ENCODE results near the gene TCF7. TPM values are rescaled to one million over a fixed set of nuclear protein-coding genes. Genes with fewer than 3 reads are reported as not detected.

Gene TCF7
- total RNA-seq, 4 donors from 2014 or later: 0.94 to 1.4 (median 1.1) TPM

DNA sequence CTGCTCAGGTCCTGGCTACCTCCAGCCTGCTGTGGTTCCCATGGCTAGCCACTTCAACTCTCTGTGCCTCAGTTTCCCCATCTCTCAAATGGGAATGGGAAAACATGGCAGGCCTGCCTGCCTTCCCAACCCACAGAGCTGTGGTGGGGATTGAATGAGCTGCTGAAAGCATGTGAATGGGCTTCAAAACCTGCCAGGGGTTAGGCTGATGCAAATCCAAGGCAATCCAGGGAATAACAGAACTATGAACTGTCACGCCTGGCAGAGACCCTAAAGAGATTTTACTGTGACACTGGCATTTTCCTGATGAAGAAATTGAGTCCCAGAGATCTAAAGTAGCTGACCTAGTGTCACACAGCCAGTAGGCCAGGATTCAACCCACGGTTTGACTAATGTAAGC is 29.9 kb upstream of the TCF7 start:
- Histone ChIP-seq H3K4me3 (no peak overlapping the region), H3K27me3 (no peaks in the 10 kb centered on the region), H3K9me3 (no peaks in the 10 kb centered on the region), H3K27ac (no peak overlapping the region), H3K4me1 (no peaks in the 10 kb centered on the region), H3K36me3 (no peaks in the 10 kb centered on the region)
- no peak for TF ChIP-seq EP300 (IDR thresholded peaks at IDR 0.05)
- TF ChIP-seq, protein P1, sequence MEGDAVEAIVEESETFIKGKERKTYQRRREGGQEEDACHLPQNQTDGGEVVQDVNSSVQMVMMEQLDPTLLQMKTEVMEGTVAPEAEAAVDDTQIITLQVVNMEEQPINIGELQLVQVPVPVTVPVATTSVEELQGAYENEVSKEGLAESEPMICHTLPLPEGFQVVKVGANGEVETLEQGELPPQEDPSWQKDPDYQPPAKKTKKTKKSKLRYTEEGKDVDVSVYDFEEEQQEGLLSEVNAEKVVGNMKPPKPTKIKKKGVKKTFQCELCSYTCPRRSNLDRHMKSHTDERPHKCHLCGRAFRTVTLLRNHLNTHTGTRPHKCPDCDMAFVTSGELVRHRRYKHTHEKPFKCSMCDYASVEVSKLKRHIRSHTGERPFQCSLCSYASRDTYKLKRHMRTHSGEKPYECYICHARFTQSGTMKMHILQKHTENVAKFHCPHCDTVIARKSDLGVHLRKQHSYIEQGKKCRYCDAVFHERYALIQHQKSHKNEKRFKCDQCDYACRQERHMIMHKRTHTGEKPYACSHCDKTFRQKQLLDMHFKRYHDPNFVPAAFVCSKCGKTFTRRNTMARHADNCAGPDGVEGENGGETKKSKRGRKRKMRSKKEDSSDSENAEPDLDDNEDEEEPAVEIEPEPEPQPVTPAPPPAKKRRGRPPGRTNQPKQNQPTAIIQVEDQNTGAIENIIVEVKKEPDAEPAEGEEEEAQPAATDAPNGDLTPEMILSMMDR (IDR thresholded peaks at IDR 0.05): no peak
- TF ChIP-seq POLR2AphosphoS5 (IDR thresholded peaks at IDR 0.05): no peak
- TF ChIP-seq POLR2A (IDR thresholded peaks at IDR 0.05): no peak
- ATAC-seq: no peak
- WGBS, 2 donors (ENCODE audit: low coverage in 1 of 2): 43 to 65% methylated on average over 1 to 2 of the region's 2 CpGs

DNA sequence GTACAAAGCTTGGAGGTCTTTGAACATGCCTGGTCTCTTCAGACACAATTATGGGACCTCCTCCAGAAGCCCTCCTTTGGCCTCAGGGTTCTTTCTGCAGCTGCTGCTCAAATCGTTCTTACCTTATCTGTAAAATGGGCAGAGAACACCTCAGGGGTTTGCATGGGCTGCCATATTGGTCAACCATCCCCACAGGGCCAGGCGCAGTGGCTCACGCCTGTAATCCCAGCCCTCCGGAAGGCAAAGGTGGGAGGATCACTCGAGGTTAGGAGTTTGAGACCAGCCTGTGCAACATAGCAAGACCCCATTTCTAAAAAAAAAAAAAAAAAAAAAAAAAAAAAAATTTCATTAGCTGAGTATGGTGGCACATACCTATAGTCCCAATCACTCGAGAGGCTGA is 29.1 kb upstream of the TCF7 start:
- H3K27me3 ChIP-seq: no peaks in the 10 kb centered on the region
- H3K4me3 ChIP-seq: no peak overlapping the region
- no peak overlapping the region for H3K27ac ChIP-seq
- no peak for ATAC-seq
- H3K4me1 ChIP-seq: no peaks in the 10 kb centered on the region
- 83% methylated on average over 1 of the region's 6 CpGs; no CpG with 5 or more reads in 1 of the 2 donors for WGBS, 2 donors (ENCODE audit: low coverage in 1 of 2)
- TF ChIP-seq, protein P1 (IDR thresholded peaks at IDR 0.05): no peak
- no peak for TF ChIP-seq POLR2A (IDR thresholded peaks at IDR 0.05)
- TF ChIP-seq POLR2AphosphoS5 (IDR thresholded peaks at IDR 0.05): no peak
- TF ChIP-seq EP300 (IDR thresholded peaks at IDR 0.05): no peak
- H3K9me3 ChIP-seq: no peaks in the 10 kb centered on the region
- no peaks in the 10 kb centered on the region for H3K36me3 ChIP-seq

DNA sequence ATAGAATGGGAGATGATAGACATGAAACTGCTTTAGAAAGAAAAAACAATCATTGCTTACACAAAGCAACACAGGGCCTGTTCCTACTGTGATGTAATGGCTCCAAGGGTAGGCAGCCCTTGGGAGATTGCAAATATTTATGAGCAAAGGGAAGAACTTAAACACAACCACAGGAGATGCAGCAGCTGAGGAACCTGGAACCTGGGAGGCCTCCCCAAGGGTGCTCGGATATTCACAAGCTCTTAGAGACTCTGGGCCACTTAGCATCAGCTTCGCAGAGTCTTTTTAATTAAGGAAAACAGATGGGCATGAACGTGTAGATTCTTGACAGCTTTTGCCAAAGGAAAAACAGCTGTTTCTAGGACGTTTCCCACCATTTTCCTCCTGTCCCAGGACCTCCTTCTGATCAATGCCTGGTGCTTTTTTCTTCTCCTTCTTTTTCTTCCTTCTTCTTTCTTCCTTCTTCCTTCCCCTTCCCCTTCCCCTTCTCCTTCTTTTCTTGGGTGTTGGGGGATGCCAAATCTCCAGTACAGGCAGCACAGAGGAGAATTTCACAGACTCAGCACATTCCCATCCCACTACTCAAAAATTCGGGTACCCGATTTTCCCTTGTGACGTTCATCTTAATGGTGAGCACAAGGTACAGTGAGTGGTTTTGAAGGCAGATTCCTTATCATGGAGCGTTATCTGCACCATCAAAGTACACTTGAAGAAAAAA is 28.1 kb upstream of the TCF7 start:
- TF ChIP-seq POLR2AphosphoS5 (IDR thresholded peaks at IDR 0.05) (no peak), EP300 (IDR thresholded peaks at IDR 0.05) (no peak), POLR2A (IDR thresholded peaks at IDR 0.05) (no peak)
- TF ChIP-seq, protein P1 (IDR thresholded peaks at IDR 0.05): no peak
- H3K36me3 ChIP-seq: no peaks in the 10 kb centered on the region
- no peaks in the 10 kb centered on the region for H3K9me3 ChIP-seq
- no peaks in the 10 kb centered on the region for H3K27me3 ChIP-seq
- H3K4me1 ChIP-seq: no peaks in the 10 kb centered on the region
- H3K4me3 ChIP-seq: no peak overlapping the region
- no peak for ATAC-seq
- no peak overlapping the region for H3K27ac ChIP-seq
- 62 to 72% methylated on average over 5 to 6 of the region's 8 CpGs for WGBS, 2 donors (ENCODE audit: low coverage in 1 of 2)

DNA sequence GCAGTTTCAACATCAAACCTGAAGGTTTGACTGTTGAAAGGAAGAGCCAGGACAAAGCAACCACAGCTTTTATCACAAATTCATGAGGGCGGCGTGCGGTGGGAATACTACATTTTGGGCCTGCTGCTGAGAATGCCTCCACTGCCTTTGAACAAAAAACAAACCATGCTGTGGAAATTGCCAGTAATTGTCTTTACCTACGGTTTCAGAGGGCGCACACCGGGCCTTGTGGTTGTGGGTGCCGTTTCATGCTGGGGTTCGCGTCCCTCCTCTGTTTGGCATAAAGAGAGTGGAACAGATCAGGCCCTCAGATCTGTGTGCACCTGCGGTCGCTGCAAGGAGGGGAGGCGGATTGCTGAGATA is 27.6 kb upstream of the TCF7 start:
- TF ChIP-seq POLR2A (IDR thresholded peaks at IDR 0.05) (no peak), EP300 (IDR thresholded peaks at IDR 0.05) (no peak), POLR2AphosphoS5 (IDR thresholded peaks at IDR 0.05) (no peak)
- TF ChIP-seq, protein P1 (IDR thresholded peaks at IDR 0.05): no peak
- ATAC-seq: no peak
- no peak overlapping the region for H3K4me3 ChIP-seq
- no peaks in the 10 kb centered on the region for H3K27me3 ChIP-seq
- no peaks in the 10 kb centered on the region for H3K9me3 ChIP-seq
- H3K4me1 ChIP-seq: no peaks in the 10 kb centered on the region
- H3K27ac ChIP-seq: no peak overlapping the region
- 75 to 91% methylated on average over 6 to 11 of the region's 12 CpGs for WGBS, 2 donors (ENCODE audit: low coverage in 1 of 2)
- H3K36me3 ChIP-seq: no peaks in the 10 kb centered on the region

DNA sequence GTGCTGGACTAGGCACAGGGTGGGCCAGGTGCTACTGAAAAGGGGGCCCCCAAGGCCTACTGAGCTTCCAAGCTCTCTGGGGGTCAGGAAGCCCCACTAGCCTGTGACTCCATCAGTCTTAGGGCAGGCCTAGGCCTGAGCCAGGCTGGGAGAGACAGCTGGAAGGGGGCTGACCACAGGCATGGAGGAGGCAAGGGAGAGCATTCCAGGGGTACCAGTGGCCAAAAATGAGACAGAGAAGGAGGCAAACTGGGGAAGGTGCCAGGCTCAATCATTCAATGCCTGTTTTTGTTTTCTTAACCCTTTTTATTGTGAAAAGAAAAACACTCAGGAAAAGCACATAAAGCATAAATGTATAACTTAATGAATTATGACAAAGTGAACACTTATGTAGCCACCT is 26.2 kb upstream of the TCF7 start:
- no peaks in the 10 kb centered on the region for H3K4me1 ChIP-seq
- H3K4me3 ChIP-seq: no peak overlapping the region
- no peak for ATAC-seq
- no peaks in the 10 kb centered on the region for H3K9me3 ChIP-seq
- H3K36me3 ChIP-seq: no peaks in the 10 kb centered on the region
- TF ChIP-seq POLR2A (IDR thresholded peaks at IDR 0.05) (no peak), EP300 (IDR thresholded peaks at IDR 0.05) (no peak), POLR2AphosphoS5 (IDR thresholded peaks at IDR 0.05) (no peak)
- TF ChIP-seq, protein P1 (IDR thresholded peaks at IDR 0.05): no peak
- no peak overlapping the region for H3K27ac ChIP-seq
- no peaks in the 10 kb centered on the region for H3K27me3 ChIP-seq
